ENCODE results near the gene CACNA1S.

The CACNA1S gene

GRCh38 chr1:201112173-201112731, at the start of gene CACNA1S:
Gene CACNA1S, minus strand, starts transcription at chr1:201112426. Its CDS starts 87 bp downstream, at chr1:201112339.
- H3K4me1 ChIP-seq: peaks cover 55% of the 10 kb centered on the region
- H3K36me3 ChIP-seq: peaks cover 10% of the 10 kb centered on the region; the same call in 1 of the 2 replicates
- H3K27me3 ChIP-seq: no peaks in the 10 kb centered on the region
- no peak within 1 kb of the TSS for H3K4me3 ChIP-seq
- H3K9ac ChIP-seq: no peak within 1 kb of the TSS; the same call in 1 of the 2 replicates
- peak within 1 kb of the TSS; percentile 51 for H3K27ac ChIP-seq
- H3K4me2 ChIP-seq: peak within 1 kb of the TSS; percentile 89
- H4K20me1 ChIP-seq: no peaks in the 10 kb centered on the region
- no peaks in the 10 kb centered on the region for H3K9me3 ChIP-seq
- TF ChIP-seq Cebpa-rat (IDR thresholded peaks at IDR 0.05): no peak

- Histone ChIP-seq H3K4me2 (no peak overlapping the region), H3K27ac (no peak overlapping the region), H3K4me1 (peaks cover 14% of the 10 kb centered on the region), H3K4me3 (no peak overlapping the region), H3K27me3 (no peaks in the 10 kb centered on the region), H3K9ac (no peak overlapping the region), H3K9me3 (peaks cover 10% of the 10 kb centered on the region; the same call in 1 of the 2 replicates), H4K20me1 (0 out of 2 replicates have a peak, but pooled peaks cover 7% of the 10 kb centered on the region), H3K36me3 (no peaks in the 10 kb centered on the region)
- no peak for TF ChIP-seq Cebpa-rat (IDR thresholded peaks at IDR 0.05)
Measured at GRCh38 chr1:201157949-201158348, 45.7 kb upstream of the CACNA1S start.

DNA sequence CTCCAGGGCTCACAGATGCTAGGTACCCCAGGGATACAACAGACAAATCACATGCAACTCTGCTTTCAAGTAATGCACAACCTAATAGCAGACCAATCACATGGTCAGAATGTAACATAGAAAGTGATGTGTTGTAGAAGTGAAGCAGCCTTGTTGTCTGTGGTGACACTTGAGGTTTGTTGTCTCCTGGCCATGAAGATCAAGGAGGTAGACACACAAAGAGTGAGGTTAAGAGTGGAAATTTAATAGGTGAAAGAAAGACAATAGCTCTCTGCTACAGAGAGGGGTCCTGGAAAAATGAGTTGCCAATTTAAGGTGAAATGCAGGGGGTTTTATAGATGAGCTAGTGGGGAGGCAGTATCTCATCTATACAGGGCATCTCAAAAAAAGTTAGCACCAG, 44.6 kb upstream of the CACNA1S start:
- Histone ChIP-seq H3K9ac (no peak overlapping the region), H3K4me3 (no peak overlapping the region), H3K36me3 (peaks cover 7% of the 10 kb centered on the region), H4K20me1 (0 out of 2 replicates have a peak, but pooled peaks cover 7% of the 10 kb centered on the region), H3K27me3 (no peaks in the 10 kb centered on the region), H3K4me2 (no peak overlapping the region), H3K9me3 (peaks cover 10% of the 10 kb centered on the region; the same call in 1 of the 2 replicates), H3K4me1 (peaks cover 21% of the 10 kb centered on the region), H3K27ac (no peak overlapping the region)
- no peak for TF ChIP-seq Cebpa-rat (IDR thresholded peaks at IDR 0.05)

DNA sequence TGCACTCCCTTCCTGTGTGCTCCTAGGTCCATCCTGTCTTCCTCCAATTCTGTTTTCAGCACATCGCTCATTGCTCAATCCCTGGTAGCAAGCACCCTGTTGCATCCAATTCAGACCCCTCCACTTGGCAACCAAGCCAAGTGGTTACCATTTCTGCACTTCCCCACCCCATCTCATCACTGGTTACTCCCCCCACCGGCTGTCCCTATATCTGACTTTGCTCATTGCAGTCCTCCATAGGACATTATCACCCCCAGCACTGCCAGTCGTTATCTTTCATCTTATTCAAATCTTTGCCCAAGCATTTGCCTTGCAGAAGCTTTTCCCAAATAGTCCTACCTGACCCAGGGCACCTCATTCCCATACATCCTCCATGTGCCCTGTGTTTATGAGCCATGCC, 44.1 kb upstream of the CACNA1S start:
- Histone ChIP-seq H3K4me2 (no peak overlapping the region), H3K27ac (no peak overlapping the region), H3K36me3 (peaks cover 12% of the 10 kb centered on the region), H3K4me1 (peaks cover 21% of the 10 kb centered on the region), H4K20me1 (0 out of 2 replicates have a peak, but pooled peaks cover 7% of the 10 kb centered on the region), H3K9ac (no peak overlapping the region), H3K27me3 (no peaks in the 10 kb centered on the region), H3K4me3 (no peak overlapping the region), H3K9me3 (peaks cover 10% of the 10 kb centered on the region; the same call in 1 of the 2 replicates)
- no peak for TF ChIP-seq Cebpa-rat (IDR thresholded peaks at IDR 0.05)

- H3K27me3 ChIP-seq: no peaks in the 10 kb centered on the region
- no peak overlapping the region for H3K27ac ChIP-seq
- H4K20me1 ChIP-seq: 0 out of 2 replicates have a peak, but pooled peaks cover 7% of the 10 kb centered on the region
- H3K9ac ChIP-seq: no peak overlapping the region
- H3K4me1 ChIP-seq: peaks cover 21% of the 10 kb centered on the region
- H3K4me2 ChIP-seq: no peak overlapping the region
- peaks cover 22% of the 10 kb centered on the region for H3K36me3 ChIP-seq
- peaks cover 10% of the 10 kb centered on the region; the same call in 1 of the 2 replicates for H3K9me3 ChIP-seq
- H3K4me3 ChIP-seq: no peak overlapping the region
- no peak for TF ChIP-seq Cebpa-rat (IDR thresholded peaks at IDR 0.05)
Measured at GRCh38 chr1:201155354-201155753, 43.1 kb upstream of the CACNA1S start.

GRCh38 chr1:201154389-201155165, 42.4 kb upstream of the CACNA1S start, which contains the start of gene TMEM9:
Gene TMEM9, minus strand, starts transcription at chr1:201154474. Its CDS starts 551 bp downstream, at chr1:201153923.
- H3K9ac ChIP-seq: peak within 1 kb of the TSS; percentile 88
- H3K4me1 ChIP-seq: peaks cover 21% of the 10 kb centered on the region
- no peaks in the 10 kb centered on the region for H3K27me3 ChIP-seq
- H3K4me3 ChIP-seq: peak within 1 kb of the TSS; percentile 88
- H3K4me2 ChIP-seq: peak within 1 kb of the TSS; percentile 95
- H3K27ac ChIP-seq: peak within 1 kb of the TSS; percentile 87
- H4K20me1 ChIP-seq: 0 out of 2 replicates have a peak, but pooled peaks cover 7% of the 10 kb centered on the region
- H3K36me3 ChIP-seq: peaks cover 30% of the 10 kb centered on the region
- H3K9me3 ChIP-seq: peaks cover 10% of the 10 kb centered on the region; the same call in 1 of the 2 replicates
- peak; percentile 100 for TF ChIP-seq Cebpa-rat (IDR thresholded peaks at IDR 0.05)

GRCh38 chr1:201153474-201154388, 41.5 kb upstream of the CACNA1S start:
- peak overlapping the region; percentile 87 for H3K27ac ChIP-seq
- peaks cover 21% of the 10 kb centered on the region for H3K4me1 ChIP-seq
- peak overlapping the region; percentile 88 for H3K4me3 ChIP-seq
- 0 out of 2 replicates have a peak, but pooled peaks cover 7% of the 10 kb centered on the region for H4K20me1 ChIP-seq
- H3K9me3 ChIP-seq: peaks cover 10% of the 10 kb centered on the region; the same call in 1 of the 2 replicates
- peak overlapping the region; percentile 95 for H3K4me2 ChIP-seq
- TF ChIP-seq Cebpa-rat (IDR thresholded peaks at IDR 0.05): no peak
- H3K27me3 ChIP-seq: no peaks in the 10 kb centered on the region
- peak overlapping the region; percentile 88 for H3K9ac ChIP-seq
- peaks cover 38% of the 10 kb centered on the region for H3K36me3 ChIP-seq

DNA sequence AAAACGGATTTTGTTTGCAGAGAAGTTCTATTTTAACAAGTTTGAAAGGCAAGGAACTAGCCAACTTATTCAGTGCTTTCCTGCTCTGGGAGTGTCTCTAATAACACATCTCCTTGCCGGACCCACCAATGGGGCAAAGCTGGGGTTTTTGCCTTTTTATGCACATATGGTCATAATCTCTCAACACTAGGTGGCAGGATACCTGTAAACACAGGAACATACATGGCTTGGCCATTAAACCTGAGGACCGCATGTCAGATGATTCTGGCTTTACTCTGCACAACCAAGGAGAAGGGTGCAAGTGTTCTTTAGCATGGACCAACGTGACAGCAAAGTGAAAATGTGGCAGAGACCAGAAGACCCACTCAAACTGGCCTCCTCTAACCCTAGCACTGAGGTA, 37.2 kb upstream of the CACNA1S start:
- Histone ChIP-seq H4K20me1 (0 out of 2 replicates have a peak, but pooled peaks cover 7% of the 10 kb centered on the region), H3K9ac (no peak overlapping the region), H3K4me3 (no peak overlapping the region), H3K9me3 (no peaks in the 10 kb centered on the region), H3K36me3 (peaks cover 81% of the 10 kb centered on the region), H3K4me2 (no peak overlapping the region), H3K4me1 (peaks cover 15% of the 10 kb centered on the region), H3K27me3 (no peaks in the 10 kb centered on the region), H3K27ac (no peak overlapping the region)
- TF ChIP-seq Cebpa-rat (IDR thresholded peaks at IDR 0.05): no peak

DNA sequence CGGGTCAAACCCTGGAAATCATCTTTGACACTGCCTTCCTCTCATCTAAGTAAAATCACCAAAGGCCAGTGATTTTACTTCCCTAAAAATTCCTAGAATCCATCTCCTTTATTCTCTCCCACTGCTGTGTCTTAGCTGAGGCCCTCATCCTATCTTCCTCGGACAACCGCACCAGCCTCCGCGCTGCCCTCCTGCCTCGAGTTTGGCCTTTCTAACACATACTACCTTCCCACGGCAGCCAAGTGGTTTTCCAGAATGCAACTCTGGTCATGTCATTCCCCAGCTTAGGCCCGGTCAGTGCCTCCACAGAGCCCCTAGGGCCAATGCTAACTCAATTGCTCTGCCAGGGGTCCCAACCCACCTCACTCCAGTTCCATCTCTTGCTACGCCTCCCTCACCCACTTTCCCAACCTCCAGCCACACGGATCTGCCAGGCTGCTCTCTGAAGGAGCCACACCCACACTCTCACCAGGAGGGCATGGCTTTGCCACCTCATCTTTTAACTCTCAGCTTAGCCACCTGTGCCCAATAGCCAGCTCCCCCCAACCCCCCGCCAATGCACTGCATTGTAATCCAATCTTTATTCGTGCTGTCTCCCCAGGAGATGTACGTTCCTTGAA, 35.3 kb upstream of the CACNA1S start:
- no peak for TF ChIP-seq Cebpa-rat (IDR thresholded peaks at IDR 0.05)
- Histone ChIP-seq H3K4me3 (no peak overlapping the region), H3K27ac (no peak overlapping the region), H3K36me3 (peaks cover 100% of the 10 kb centered on the region), H3K4me1 (peaks cover 10% of the 10 kb centered on the region), H3K9ac (no peak overlapping the region), H3K9me3 (no peaks in the 10 kb centered on the region), H4K20me1 (no peaks in the 10 kb centered on the region), H3K4me2 (no peak overlapping the region), H3K27me3 (no peaks in the 10 kb centered on the region)

Data from BLaER1 (cell line).